Activated CD4-positive, alpha-beta T cell treated with anti-CD3 and anti-CD28 coated beads, Interleukin-2, Interleukin-6, amounts not matched to agents 100 ng/mL and 50 ng/mL, durations not matched to agents 16 hours and 8 hours (primary cell): ENCODE measurements around the gene C1orf159.

Experiments
- DNase-seq: peaks from one replicate; pipeline ENCODE4 v3.0.0-alpha.2; 2020

Gene C1orf159

GRCh38 chr1:1033009-1033587 is 82.8 kb downstream of the C1orf159 start:
- peak; percentile 92 for DNase-seq

- DNase-seq: no peak
Observed at GRCh38 chr1:1032424-1032823, 83.5 kb downstream of the C1orf159 start.
